ENCODE data around the gene ELP4. TPM values are rescaled to one million over a fixed set of nuclear protein-coding genes. Genes with fewer than 3 reads are reported as not detected.
A peak's percentile ranks its signal among the peaks of the same experiment; 100 is the strongest.

The ELP4 gene
- total RNA-seq, 1 experiment from 2014 or later = 17.2 TPM

GRCh38 chr11:31783252-31783651 is 273.7 kb downstream of the ELP4 start:
- BruUV-seq (replicated peaks) = no TSS peak
- CTCF ChIA-PET = no interaction called here

DNA sequence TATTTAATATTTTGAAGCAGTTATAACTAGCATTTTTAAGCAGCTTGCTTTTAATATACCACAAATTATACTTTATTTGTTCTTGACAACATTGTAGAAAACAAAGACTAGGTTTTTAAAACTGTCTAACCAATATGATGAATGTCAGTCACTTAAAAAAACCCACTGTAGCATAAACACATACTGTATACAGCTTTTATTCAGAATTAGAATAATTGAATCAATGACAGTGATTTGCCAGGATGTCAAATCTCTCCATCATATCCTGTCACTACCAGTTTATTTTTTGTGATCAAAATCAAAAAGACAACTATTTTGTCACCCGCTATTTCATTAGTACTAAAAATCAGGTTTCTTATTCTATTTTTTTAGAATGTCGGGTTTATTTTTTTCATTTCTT is 275.0 kb downstream of the ELP4 start:
- H3K4me1 ChIP-seq (ENCODE audit: control insufficient read depth, insufficient read depth, low read length) = no peaks in the 10 kb centered on the region
- ATAC-seq (no peak), DNase-seq (ENCODE audit: low read depth, low spot score) (no peak)
- TF ChIP-seq TCF7L2 (IDR thresholded peaks at IDR 0.05; ENCODE audit: low read depth, low read length) (no peak), SIN3A (IDR thresholded peaks at IDR 0.05; ENCODE audit: borderline replicate concordance, insufficient read depth, low read depth, low read length) (no peak), POLR2AphosphoS5 (IDR thresholded peaks at IDR 0.05; ENCODE audit: low read depth, low read length) (no peak), CTCF (IDR thresholded peaks at IDR 0.05) (no peak)
- TF ChIP-seq, protein P1, sequence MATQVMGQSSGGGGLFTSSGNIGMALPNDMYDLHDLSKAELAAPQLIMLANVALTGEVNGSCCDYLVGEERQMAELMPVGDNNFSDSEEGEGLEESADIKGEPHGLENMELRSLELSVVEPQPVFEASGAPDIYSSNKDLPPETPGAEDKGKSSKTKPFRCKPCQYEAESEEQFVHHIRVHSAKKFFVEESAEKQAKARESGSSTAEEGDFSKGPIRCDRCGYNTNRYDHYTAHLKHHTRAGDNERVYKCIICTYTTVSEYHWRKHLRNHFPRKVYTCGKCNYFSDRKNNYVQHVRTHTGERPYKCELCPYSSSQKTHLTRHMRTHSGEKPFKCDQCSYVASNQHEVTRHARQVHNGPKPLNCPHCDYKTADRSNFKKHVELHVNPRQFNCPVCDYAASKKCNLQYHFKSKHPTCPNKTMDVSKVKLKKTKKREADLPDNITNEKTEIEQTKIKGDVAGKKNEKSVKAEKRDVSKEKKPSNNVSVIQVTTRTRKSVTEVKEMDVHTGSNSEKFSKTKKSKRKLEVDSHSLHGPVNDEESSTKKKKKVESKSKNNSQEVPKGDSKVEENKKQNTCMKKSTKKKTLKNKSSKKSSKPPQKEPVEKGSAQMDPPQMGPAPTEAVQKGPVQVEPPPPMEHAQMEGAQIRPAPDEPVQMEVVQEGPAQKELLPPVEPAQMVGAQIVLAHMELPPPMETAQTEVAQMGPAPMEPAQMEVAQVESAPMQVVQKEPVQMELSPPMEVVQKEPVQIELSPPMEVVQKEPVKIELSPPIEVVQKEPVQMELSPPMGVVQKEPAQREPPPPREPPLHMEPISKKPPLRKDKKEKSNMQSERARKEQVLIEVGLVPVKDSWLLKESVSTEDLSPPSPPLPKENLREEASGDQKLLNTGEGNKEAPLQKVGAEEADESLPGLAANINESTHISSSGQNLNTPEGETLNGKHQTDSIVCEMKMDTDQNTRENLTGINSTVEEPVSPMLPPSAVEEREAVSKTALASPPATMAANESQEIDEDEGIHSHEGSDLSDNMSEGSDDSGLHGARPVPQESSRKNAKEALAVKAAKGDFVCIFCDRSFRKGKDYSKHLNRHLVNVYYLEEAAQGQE (IDR thresholded peaks at IDR 0.05; ENCODE audit: insufficient read depth in 1 of 2, low read depth in 2 of 2, low read length in 1 of 2) = no peak
- in situ Hi-C loops (cut with HindIII; ENCODE audit: low pct_unique_long_range_greater_than_20kb, low sequenced_read_pairs) (no loop called here), intact Hi-C loops (cut with micrococcal nuclease; ENCODE audit: unreplicated experiment) (no loop called here)
- H3K27ac ChIP-seq (ENCODE audit: low read length) = no peak overlapping the region
- ChIA-PET CTCF (no interaction called here), POLR2A (no interaction called here)
- no peaks in the 10 kb centered on the region for H3K36me3 ChIP-seq (ENCODE audit: control insufficient read depth, insufficient read depth, low read length)
- H3K9me3 ChIP-seq (ENCODE audit: control insufficient read depth, insufficient read depth, low read depth, low read length) = no peaks in the 10 kb centered on the region
- BruUV-seq (replicated peaks) = no TSS peak
- H3K4me3 ChIP-seq (ENCODE audit: low read depth in 2 of 2, low read length in 2 of 2) = no peak overlapping the region
- H3K27me3 ChIP-seq (ENCODE audit: control insufficient read depth, insufficient read depth, low read length) = no peaks in the 10 kb centered on the region

More at GRCh38 chr11:31783252-31783651, 273.7 kb downstream of the ELP4 start:
- H3K4me1 ChIP-seq (ENCODE audit: control insufficient read depth, insufficient read depth, low read length) = no peaks in the 10 kb centered on the region
- H3K27me3 ChIP-seq (ENCODE audit: control insufficient read depth, insufficient read depth, low read length) = no peaks in the 10 kb centered on the region
- H3K9me3 ChIP-seq (ENCODE audit: control insufficient read depth, insufficient read depth, low read depth, low read length) = no peaks in the 10 kb centered on the region
- intact Hi-C loops (cut with micrococcal nuclease; ENCODE audit: unreplicated experiment) = no loop called here
- DNase-seq (ENCODE audit: low read depth, low spot score) = no peak
- ATAC-seq = no peak
- TF ChIP-seq POLR2AphosphoS5 (IDR thresholded peaks at IDR 0.05; ENCODE audit: low read depth, low read length) = no peak
- in situ Hi-C loops (cut with HindIII; ENCODE audit: low pct_unique_long_range_greater_than_20kb, low sequenced_read_pairs) = no loop called here
- H3K36me3 ChIP-seq (ENCODE audit: control insufficient read depth, insufficient read depth, low read length) = no peaks in the 10 kb centered on the region
- H3K27ac ChIP-seq (ENCODE audit: low read length) = no peak overlapping the region
- POLR2A ChIA-PET = no interaction called here
- H3K4me3 ChIP-seq (ENCODE audit: low read depth in 2 of 2, low read length in 2 of 2) = no peak overlapping the region

- BruUV-seq (replicated peaks) = no TSS peak
- ATAC-seq = 0 out of 2 replicates have a peak, but pooled peaks have one; percentile 68
These were observed 277.6 kb downstream of the ELP4 start for GRCh38 chr11:31786996-31787685.

More at GRCh38 chr11:31786996-31787685, 277.6 kb downstream of the ELP4 start:
- no peaks in the 10 kb centered on the region for H3K9me3 ChIP-seq (ENCODE audit: control insufficient read depth, insufficient read depth, low read depth, low read length)
- no peak overlapping the region for H3K4me3 ChIP-seq (ENCODE audit: low read depth in 2 of 2, low read length in 2 of 2)
- H3K27ac ChIP-seq (ENCODE audit: low read length) = no peak overlapping the region
- POLR2A ChIA-PET = no interaction called here
- H3K27me3 ChIP-seq (ENCODE audit: control insufficient read depth, insufficient read depth, low read length) = no peaks in the 10 kb centered on the region
- H3K4me1 ChIP-seq (ENCODE audit: control insufficient read depth, insufficient read depth, low read length) = no peaks in the 10 kb centered on the region
- TF ChIP-seq TCF7L2 (IDR thresholded peaks at IDR 0.05; ENCODE audit: low read depth, low read length) (no peak), SIN3A (IDR thresholded peaks at IDR 0.05; ENCODE audit: borderline replicate concordance, insufficient read depth, low read depth, low read length) (no peak), POLR2AphosphoS5 (IDR thresholded peaks at IDR 0.05; ENCODE audit: low read depth, low read length) (no peak), CTCF (IDR thresholded peaks at IDR 0.05) (no peak)
- TF ChIP-seq, protein P1 (IDR thresholded peaks at IDR 0.05; ENCODE audit: insufficient read depth in 1 of 2, low read depth in 2 of 2, low read length in 1 of 2) = no peak
- in situ Hi-C loops (cut with HindIII; ENCODE audit: low pct_unique_long_range_greater_than_20kb, low sequenced_read_pairs) (no loop called here), intact Hi-C loops (cut with micrococcal nuclease; ENCODE audit: unreplicated experiment) (no loop called here)
- CTCF ChIA-PET = no interaction called here
- no peaks in the 10 kb centered on the region for H3K36me3 ChIP-seq (ENCODE audit: control insufficient read depth, insufficient read depth, low read length)
- no peak for DNase-seq (ENCODE audit: low read depth, low spot score)
